Measurements from ENCODE around the gene SLC51B.
A peak's percentile ranks its signal among the peaks of the same experiment; 100 is the strongest.

SLC51B gene

DNA sequence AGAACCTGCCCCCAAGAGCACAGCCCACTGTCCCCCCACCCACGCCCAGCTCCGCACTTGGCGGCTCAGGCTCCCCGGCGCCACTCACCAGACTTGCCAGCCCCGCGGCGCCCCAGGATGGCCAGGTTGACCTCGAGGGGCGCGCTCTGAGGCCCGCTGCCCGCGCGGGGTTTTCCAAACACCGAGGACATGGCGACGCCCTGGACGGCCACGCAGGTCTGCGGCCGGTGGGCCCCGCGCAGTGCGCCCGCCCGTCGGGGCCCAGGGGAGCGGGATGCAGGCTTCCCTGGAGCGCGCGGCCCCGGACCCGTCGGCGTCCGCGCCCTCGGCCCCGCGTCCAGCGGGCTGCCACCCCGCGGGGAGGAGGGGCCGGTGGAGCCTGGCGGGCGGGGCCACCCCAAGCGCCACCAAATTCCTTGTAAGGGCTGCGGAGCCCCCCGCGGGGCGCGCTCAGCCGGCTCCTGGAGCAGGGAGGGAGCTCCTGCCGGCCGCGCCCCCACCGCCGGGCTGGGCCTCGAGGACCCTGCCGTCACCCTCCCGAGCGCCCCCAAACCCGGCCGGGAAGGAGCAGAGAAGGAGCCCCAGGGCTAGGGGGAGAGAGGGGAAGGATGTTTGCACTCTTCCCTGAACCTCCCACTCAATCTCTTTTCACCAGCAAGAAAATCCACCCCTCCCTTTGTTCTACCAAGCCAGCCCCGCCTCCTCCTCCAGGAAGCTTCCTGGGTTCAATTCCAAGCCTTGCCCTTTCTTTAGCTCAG lies 22.6 kb downstream of the SLC51B start, which contains the start of gene RASL12:
Gene RASL12, minus strand, starts transcription at position 347 of the 758 bp plus-strand sequence. Its CDS starts 156 bp downstream, at position 191.
- Histone ChIP-seq H3K27me3 (no peaks in the 10 kb centered on the region), H3K27ac (peak within 1 kb of the TSS; percentile 95 to 99), H3K4me3 (peak within 1 kb of the TSS; percentile 73 to 74), H3K36me3 (peaks cover 8 to 15% (median 10%) of the 10 kb centered on the region in 3 donors), H3K4me1 (peaks cover 0 to 73% (median 65%) of the 10 kb centered on the region in 4 donors), H3K9me3 (no peaks in the 10 kb centered on the region)
- intact Hi-C loops (cut with DNase I; ENCODE audit: low total_unique reads) = no loop called here
- TF ChIP-seq, protein P1, sequence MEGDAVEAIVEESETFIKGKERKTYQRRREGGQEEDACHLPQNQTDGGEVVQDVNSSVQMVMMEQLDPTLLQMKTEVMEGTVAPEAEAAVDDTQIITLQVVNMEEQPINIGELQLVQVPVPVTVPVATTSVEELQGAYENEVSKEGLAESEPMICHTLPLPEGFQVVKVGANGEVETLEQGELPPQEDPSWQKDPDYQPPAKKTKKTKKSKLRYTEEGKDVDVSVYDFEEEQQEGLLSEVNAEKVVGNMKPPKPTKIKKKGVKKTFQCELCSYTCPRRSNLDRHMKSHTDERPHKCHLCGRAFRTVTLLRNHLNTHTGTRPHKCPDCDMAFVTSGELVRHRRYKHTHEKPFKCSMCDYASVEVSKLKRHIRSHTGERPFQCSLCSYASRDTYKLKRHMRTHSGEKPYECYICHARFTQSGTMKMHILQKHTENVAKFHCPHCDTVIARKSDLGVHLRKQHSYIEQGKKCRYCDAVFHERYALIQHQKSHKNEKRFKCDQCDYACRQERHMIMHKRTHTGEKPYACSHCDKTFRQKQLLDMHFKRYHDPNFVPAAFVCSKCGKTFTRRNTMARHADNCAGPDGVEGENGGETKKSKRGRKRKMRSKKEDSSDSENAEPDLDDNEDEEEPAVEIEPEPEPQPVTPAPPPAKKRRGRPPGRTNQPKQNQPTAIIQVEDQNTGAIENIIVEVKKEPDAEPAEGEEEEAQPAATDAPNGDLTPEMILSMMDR (IDR thresholded peaks at IDR 0.05) = no peak
- DNase-seq = peak in 1 of 2 donors; percentile 87

DNA sequence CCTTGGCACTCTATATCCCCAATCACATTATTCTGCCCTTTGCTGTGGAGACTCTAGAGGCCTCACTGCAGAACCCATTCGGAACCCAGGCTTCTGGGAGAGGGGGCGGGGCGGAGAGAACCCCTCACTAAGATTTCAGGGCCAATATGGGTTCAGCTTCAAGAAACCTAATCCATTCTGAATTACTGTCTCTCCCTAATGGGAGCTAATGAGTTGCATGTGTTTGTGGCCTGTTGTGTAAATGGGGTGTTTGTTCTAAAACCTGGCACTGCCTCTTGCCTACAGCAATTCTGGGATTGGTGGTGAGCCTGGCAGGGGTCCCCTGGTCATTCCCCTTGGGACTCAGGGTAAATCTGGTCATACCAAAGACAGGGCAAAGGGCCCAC lies 23.2 kb downstream of the SLC51B start:
- DNase-seq = no peak
- Histone ChIP-seq H3K4me3 (peak overlapping the region; percentile 73 to 74), H3K4me1 (peaks cover 0 to 67% (median 61%) of the 10 kb centered on the region in 4 donors), H3K27ac (peak overlapping the region; percentile 95 to 99), H3K9me3 (no peaks in the 10 kb centered on the region), H3K36me3 (peaks cover 8 to 13% (median 10%) of the 10 kb centered on the region in 3 donors), H3K27me3 (no peaks in the 10 kb centered on the region)
- TF ChIP-seq, protein P1 (IDR thresholded peaks at IDR 0.05) = no peak
- intact Hi-C loops (cut with DNase I; ENCODE audit: low total_unique reads) = no loop called here

DNA sequence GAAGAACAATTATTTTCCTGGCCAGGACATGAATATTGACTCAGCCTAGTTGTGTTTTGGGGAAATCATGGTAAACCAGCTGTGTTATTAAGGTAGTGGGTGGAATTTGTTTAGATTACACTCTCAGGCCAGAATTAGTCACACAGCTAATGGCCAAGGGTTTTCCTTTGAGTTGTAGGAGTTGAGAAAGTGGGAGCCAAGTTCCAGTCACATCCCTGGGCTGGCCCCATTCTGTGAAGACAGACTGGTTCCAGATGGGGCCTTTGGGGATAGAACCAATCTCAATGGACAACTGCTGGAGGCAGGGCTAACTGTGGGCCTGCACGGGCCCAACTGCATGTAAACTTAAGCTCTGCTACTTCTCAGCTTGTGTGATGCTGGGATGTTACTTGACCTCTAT lies 24.0 kb downstream of the SLC51B start:
- no peak overlapping the region for H3K4me3 ChIP-seq
- TF ChIP-seq, protein P1 (IDR thresholded peaks at IDR 0.05) = no peak
- H3K27me3 ChIP-seq = no peaks in the 10 kb centered on the region
- peaks cover 0 to 59% (median 53%) of the 10 kb centered on the region in 4 donors for H3K4me1 ChIP-seq
- peaks cover 8 to 10% (median 9%) of the 10 kb centered on the region in 3 donors for H3K36me3 ChIP-seq
- no peak for DNase-seq
- no peaks in the 10 kb centered on the region for H3K9me3 ChIP-seq
- intact Hi-C loops (cut with DNase I; ENCODE audit: low total_unique reads) = no loop called here
- H3K27ac ChIP-seq = peak overlapping the region; percentile 95 to 99

DNA sequence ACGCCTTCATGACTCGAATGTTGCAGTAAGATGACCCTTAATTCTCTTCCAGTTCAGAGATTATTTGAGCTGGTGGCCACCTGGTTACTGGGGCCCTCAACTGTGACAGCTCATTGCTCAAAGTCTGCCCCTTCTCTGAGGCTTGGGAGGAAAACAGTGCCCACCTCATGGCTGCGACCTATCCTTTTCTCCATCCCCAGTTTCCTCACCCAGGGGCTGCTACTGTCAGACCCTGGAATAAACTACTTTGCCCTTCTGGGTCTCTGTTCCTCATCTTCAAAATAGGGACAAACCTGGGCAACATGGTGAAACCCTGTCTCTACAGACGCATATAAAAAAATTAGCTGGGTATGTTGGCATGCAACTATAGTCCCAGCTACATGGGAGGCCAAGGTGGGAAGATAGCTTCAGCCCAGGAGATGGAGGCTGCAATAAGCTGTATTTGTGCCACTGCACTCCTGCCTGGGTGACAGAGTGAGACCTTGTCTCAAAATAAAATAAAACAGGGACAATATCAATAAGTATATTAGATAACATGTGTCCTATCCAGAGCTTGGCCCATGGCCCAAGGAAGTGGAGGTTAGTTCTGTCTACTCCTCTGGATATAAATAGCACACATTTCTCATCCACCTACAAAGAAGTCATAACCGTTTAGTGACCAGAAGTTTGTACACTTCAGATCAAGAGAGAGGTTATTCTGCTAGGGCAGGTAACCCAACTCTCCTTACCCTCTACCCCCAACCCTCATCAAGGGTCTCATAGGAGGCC lies 24.8 kb downstream of the SLC51B start:
- no peak for DNase-seq
- TF ChIP-seq, protein P1 (IDR thresholded peaks at IDR 0.05) = no peak
- Histone ChIP-seq H3K4me3 (no peak overlapping the region), H3K27ac (peak overlapping the region; percentile 95 to 99), H3K36me3 (peaks cover 5 to 7% (median 5%) of the 10 kb centered on the region in 3 donors), H3K9me3 (no peaks in the 10 kb centered on the region), H3K27me3 (no peaks in the 10 kb centered on the region), H3K4me1 (peaks cover 0 to 57% (median 49%) of the 10 kb centered on the region in 4 donors)
- intact Hi-C loops (cut with DNase I; ENCODE audit: low total_unique reads) = no loop called here

DNA sequence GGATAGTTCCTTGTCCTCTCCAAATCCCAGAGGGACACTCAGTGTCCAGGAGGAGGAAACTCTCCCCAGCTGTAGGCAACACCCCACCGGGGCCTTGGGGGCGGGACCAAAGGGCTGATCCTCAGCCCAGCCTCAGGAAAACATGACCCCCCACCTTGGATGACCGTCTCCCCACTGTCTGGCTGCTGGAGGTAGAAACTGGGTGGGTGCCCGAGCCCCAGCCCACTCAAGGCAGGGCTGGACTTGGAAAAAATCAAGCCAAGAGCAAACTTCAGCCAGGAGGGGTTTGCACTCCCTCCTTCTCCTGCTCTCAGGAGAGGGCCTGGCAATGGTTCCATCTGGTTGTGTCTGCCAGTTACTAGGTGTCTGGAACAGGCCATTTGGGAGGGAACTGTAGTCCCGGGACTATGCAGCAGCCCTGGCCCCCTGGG lies 26.2 kb downstream of the SLC51B start:
- H3K4me1 ChIP-seq = peaks cover 0 to 62% (median 52%) of the 10 kb centered on the region in 4 donors
- TF ChIP-seq, protein P1 (IDR thresholded peaks at IDR 0.05) = no peak
- no peaks in the 10 kb centered on the region for H3K36me3 ChIP-seq
- intact Hi-C loops (cut with DNase I; ENCODE audit: low total_unique reads) = no loop called here
- H3K9me3 ChIP-seq = no peaks in the 10 kb centered on the region
- H3K4me3 ChIP-seq = no peak overlapping the region
- no peaks in the 10 kb centered on the region for H3K27me3 ChIP-seq
- peak overlapping the region; percentile 95 to 99 for H3K27ac ChIP-seq
- DNase-seq = peak; percentile 78 to 95
